C4-2B (cell line): ENCODE measurements around the gene ADM.

Experiments used
- CTCF ChIP-seq: fragments of 450-650 bp; conservative IDR thresholded peaks from 2 replicates; pipeline ENCODE4 v1.5.1; 2017; ENCODE audit warnings: mild to moderate bottlenecking
- ZFX ChIP-seq: fragments of 450-650 bp; IDR thresholded peaks from 2 replicates; pipeline ENCODE4 v1.6.1; 2017

DNA sequence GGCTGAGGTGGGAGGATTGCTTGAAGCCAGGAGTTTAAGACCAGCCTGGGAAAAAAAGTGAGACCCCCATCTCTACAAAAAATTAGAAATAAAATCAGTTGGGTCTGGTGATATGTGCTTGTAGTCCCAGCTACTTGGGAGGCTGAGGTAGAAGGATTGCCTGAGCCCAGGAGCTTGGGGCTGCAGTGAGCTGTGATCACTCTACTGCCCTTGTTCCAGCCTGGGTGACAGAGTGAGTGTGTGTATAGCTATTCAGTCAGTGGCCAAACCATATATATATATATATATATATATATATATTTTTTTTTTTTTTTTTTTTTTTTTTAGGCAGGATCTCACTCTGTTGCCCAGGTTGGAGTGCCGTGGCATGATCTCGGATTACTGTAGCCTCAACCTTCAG, 24.5 kb downstream of the ADM start:
- TF ChIP-seq CTCF (no peak), ZFX (no peak)
